K562 (cell line): ENCODE measurements around the gene CNTN5. TPM values are rescaled to one million over a fixed set of nuclear protein-coding genes. Genes with fewer than 3 reads are reported as not detected.

ENCODE experiments used
- ATAC-seq: fragments of 200-7000 bp; cut with Tn5 transposase; 3 replicates; pipeline ENCODE4 v1.9.1; 2020; ENCODE audit warnings: moderate library complexity
- BruUV-seq: library from RNA; stranded (reverse); fragments of 400-500 nt; replicated peaks from 2 replicates; lab custom pipeline; 2021; lab: Mats Ljungman, UMichigan
- CTCF ChIA-PET: fragments of 300-600 bp; formaldehyde crosslinking; extraction: SDS; loops from one replicate; lab custom pipeline; 2021; ENCODE audit warnings: low intra/inter-chr PET ratio; lab: Yijun Ruan, JAX
- POLR2A ChIA-PET: fragments of 300-600, 350-650 bp; sonication (Branson Sonifier 250); formaldehyde crosslinking; extraction: SDS; loops from one replicate; lab custom pipeline; 2021; ENCODE audit warnings: antibody characterized with exemption, inconsistent platforms; lab: Yijun Ruan, JAX
- DNase-seq, 4 experiments: peaks; one replicate each; pipeline versions ENCODE4 v3.0.0 to v3.0.0-alpha.2; 2011 to 2018; ENCODE audit warnings: low spot score in 3 of 4, mixed read lengths in 3 of 4; ENCODE audit errors: extremely low read depth in 1 of 4
- FAIRE-seq: peaks from 2 replicates; lab custom pipeline; 2011; peaks lifted over from hg19 to GRCh38; lab: Jason Lieb, UNC
- H2AFZ ChIP-seq: 2 replicates; pipeline ENCODE4 v1.6.0; 2011; ENCODE audit warnings: low read depth, low read length, control low read depth, inconsistent platforms
- H3K27ac ChIP-seq: fragments of 200-600 bp; 3 replicates; pipeline ENCODE4 v1.8.0; 2011; ENCODE audit warnings: low read depth, mild to moderate bottlenecking, control low read depth, inconsistent platforms, low read length, moderate library complexity, mixed read lengths; ENCODE audit errors: extremely low read depth
- H3K27me3 ChIP-seq, 2 experiments: fragments of 300-600 bp in 1 of 2; 2 replicates in 1 of 2; 3 replicates in 1 of 2; pipeline versions ENCODE4 v1.6.0 to v1.8.0; 2011; ENCODE audit warnings: inconsistent platforms in 2 of 2, low read length in 2 of 2, mild to moderate bottlenecking in 1 of 2, mixed read lengths in 1 of 2, moderate library complexity in 1 of 2; ENCODE audit not compliant: control insufficient read depth in 2 of 2, insufficient read depth in 2 of 2
- H3K36me3 ChIP-seq: fragments of 300-600 bp; 3 replicates; pipeline ENCODE4 v1.8.0; 2011; ENCODE audit warnings: mild to moderate bottlenecking, low read length, inconsistent platforms; ENCODE audit not compliant: control insufficient read depth, insufficient read depth
- H3K4me1 ChIP-seq, 2 experiments: fragments of 200-600 bp in 1 of 2; replicated peaks in 1 of 2; 2 replicates in 1 of 2; 3 replicates in 1 of 2; pipeline versions ENCODE4 v1.5.1 to v1.8.0; 2011; ENCODE audit warnings: inconsistent platforms in 2 of 2, low read length in 2 of 2, mild to moderate bottlenecking in 1 of 2, mixed read lengths in 1 of 2, moderate library complexity in 1 of 2; ENCODE audit not compliant: control insufficient read depth in 2 of 2, insufficient read depth in 2 of 2
- H3K4me2 ChIP-seq: 2 replicates; pipeline ENCODE4 v1.6.1; 2011; ENCODE audit warnings: low read length, control low read depth, inconsistent platforms, mixed read lengths; ENCODE audit not compliant: insufficient read depth
- H3K4me3 ChIP-seq: fragments of 200-600 bp; sonication (generic), shearing (Covaris generic); 2 replicates; pipeline ENCODE4 v1.5.1; 2016; ENCODE audit warnings: control low read depth, inconsistent platforms
- H3K79me2 ChIP-seq: fragments of 200-600 bp; 3 replicates; pipeline ENCODE4 v1.8.0; 2011; ENCODE audit warnings: low read length, inconsistent platforms; ENCODE audit not compliant: control insufficient read depth, insufficient read depth
- H3K9ac ChIP-seq, 2 experiments: 2 replicates each; pipeline versions ENCODE4 v1.6.0 to v1.6.1; 2011; ENCODE audit warnings: low read depth in 2 of 2, low read length in 2 of 2, control low read depth in 1 of 2, inconsistent platforms in 1 of 2, mild to moderate bottlenecking in 1 of 2, mixed read lengths in 1 of 2; ENCODE audit not compliant: insufficient read depth in 1 of 2
- H3K9me1 ChIP-seq: one replicate; pipeline ENCODE4 v1.6.0; 2011; ENCODE audit warnings: inconsistent platforms, mild to moderate bottlenecking, low read length, moderate library complexity; ENCODE audit not compliant: control insufficient read depth, insufficient read depth
- H3K9me3 ChIP-seq: replicated peaks from 2 replicates; pipeline ENCODE4 v1.5.1; 2011; ENCODE audit warnings: low read depth, low read length, inconsistent platforms; ENCODE audit not compliant: control insufficient read depth, insufficient read depth
- H4K20me1 ChIP-seq: replicated peaks from 2 replicates; pipeline ENCODE4 v1.6.1; 2011; ENCODE audit warnings: low read length, inconsistent platforms, mixed read lengths; ENCODE audit not compliant: control insufficient read depth, insufficient read depth
- HNRNPK ChIP-seq: fragments of 200-400 bp; formaldehyde crosslinking; IDR thresholded peaks from one replicate; pipeline ENCODE4 v1.6.1; 2018; ENCODE audit warnings: mild to moderate bottlenecking, low read depth, low read length; ENCODE audit not compliant: poor library complexity, severe bottlenecking
- NCOA1 ChIP-seq: fragments of 450-650 bp; IDR thresholded peaks from 2 replicates; pipeline ENCODE4 v1.6.1; 2016; ENCODE audit warnings: low read depth
- NUFIP1 ChIP-seq: fragments of 450-650 bp; IDR thresholded peaks from 2 replicates; pipeline ENCODE4 v1.6.1; 2018; ENCODE audit not compliant: partially characterized antibody
- RBM17 ChIP-seq: fragments of 200-400 bp; formaldehyde crosslinking; IDR thresholded peaks from 2 replicates; pipeline ENCODE4 v1.6.1; 2017; ENCODE audit warnings: low read depth, mild to moderate bottlenecking, low read length, borderline replicate concordance
- SMARCB1 ChIP-seq: IDR thresholded peaks from 2 replicates; pipeline ENCODE4 v1.6.1; 2011; ENCODE audit warnings: improper control_type of control experiment, low read depth; ENCODE audit not compliant: insufficient read length
- WGBS: fragments of 100-300 bp; shearing (Covaris generic); methylation state at CpG from one replicate; pipeline ENCODE4 v1.1.6; 2016; ENCODE audit warnings: low coverage, mixed read lengths; ENCODE audit not compliant: insufficient coverage; ENCODE audit errors: missing lambda C conversion rate; 5-methylcytosine and 5-hydroxymethylcytosine counted together
- in situ Hi-C: fragments of 300-500 bp; cut with MboI; formaldehyde crosslinking; loops from 4 replicates; pipeline ENCODE4 v1.15.0; 2018; ENCODE audit warnings: inconsistent platforms, mixed read lengths
- intact Hi-C: fragments of 100-400 bp; cut with micrococcal nuclease; formaldehyde crosslinking; loops from 2 replicates; pipeline ENCODE4 v1.14.2; 2022
- polyA plus RNA-seq, 8 experiments: library from polyadenylated mRNA; depleted of rRNA in 4 of 8; stranded (reverse) in 5 of 8; unstranded in 3 of 8; fragments of >200 nt; fragmentation: Nextera tagmentation in 2 of 8; fragmentation: Illumina TruSeq in 1 of 8; extraction: Ambion mirVana in 2 of 8; extraction: Trizol in 1 of 8; gene quantifications; 2 replicates each; pipeline versions ENCODE4 v1.2.1 to v1.2.3, GENCODE V29; 2011 to 2014; ENCODE audit warnings: inconsistent platforms in 1 of 8, missing spikeins in 1 of 8
- total RNA-seq, 7 experiments: library from RNA; depleted of rRNA in 6 of 7; stranded (reverse); fragments of >200 nt in 6 of 7; fragmentation: Illumina TruSeq in 2 of 7; extraction: Trizol in 2 of 7; gene quantifications; 2 replicates each; pipeline versions ENCODE4 v1.2.1 to v1.2.3, GENCODE V29; 2011 to 2021; ENCODE audit warnings: low replicate concordance in 1 of 7
- TF ChIP-seq, protein P1 (sequence below): fragments of 450-650 bp; IDR thresholded peaks from 2 replicates; pipeline ENCODE4 v1.6.1; 2016; ENCODE audit warnings: low read depth, mild to moderate bottlenecking, moderate library complexity
- TF ChIP-seq, protein P2 (sequence below), 2 experiments: fragments of 450-650 bp in 1 of 2; IDR thresholded peaks; 2 replicates each; pipeline ENCODE4 v1.6.1; 2011 to 2017; ENCODE audit warnings: low read depth in 2 of 2, antibody characterized with exemption in 1 of 2, borderline replicate concordance in 1 of 2, low read length in 1 of 2, mild to moderate bottlenecking in 1 of 2, mixed read lengths in 1 of 2; ENCODE audit not compliant: control insufficient read depth in 1 of 2

CNTN5 gene
- total and polyA plus RNA-seq, 9 of the 15 experiments (the other 6 are each of a cell fraction or from before 2014, with no cell fraction given), result 0.03 TPM; not detected in 8

DNA sequence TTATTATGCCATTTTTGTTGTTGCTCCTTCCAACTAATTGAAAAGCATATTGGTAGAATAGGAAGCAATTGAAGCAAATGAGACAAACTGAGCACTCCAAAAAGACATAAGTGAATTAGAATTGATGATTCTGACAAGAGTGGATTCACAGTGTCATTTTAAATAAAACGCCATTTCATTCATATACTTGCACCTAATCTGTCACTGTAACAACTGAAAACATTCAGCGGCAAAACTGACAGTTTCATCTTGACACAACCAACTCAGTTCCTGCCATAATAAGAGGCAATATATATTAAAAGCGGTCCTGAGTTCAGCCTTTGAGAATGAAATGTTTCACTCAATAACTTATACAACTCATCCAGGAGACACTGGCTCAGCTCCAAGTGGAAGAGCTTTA lies 306.8 kb downstream of the CNTN5 start (continued):
- no peak for TF ChIP-seq HNRNPK
- TF ChIP-seq, all 486 proteins: peak for 0

DNA sequence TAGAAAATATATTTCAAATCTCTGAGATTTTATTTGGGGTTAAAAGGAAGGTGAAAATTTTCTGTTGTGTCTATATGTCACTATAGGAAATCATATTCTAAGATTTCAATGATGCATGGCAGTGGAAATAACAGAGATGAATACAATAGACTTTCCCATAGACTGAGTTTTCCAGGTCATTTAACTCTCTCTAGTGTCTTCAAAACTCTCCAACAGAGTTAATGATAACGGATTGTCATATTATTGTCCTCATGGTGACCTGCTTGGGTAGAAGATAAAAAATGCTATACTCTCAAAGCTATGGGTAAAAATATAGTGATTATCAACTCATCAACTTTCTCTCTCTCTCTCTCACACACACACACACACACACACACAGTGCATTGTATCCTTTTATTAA lies 312.9 kb downstream of the CNTN5 start:
- H3K36me3 ChIP-seq, result no peaks in the 10 kb centered on the region
- no peaks in the 10 kb centered on the region for H3K9me1 ChIP-seq
- POLR2A ChIA-PET, result no interaction called here
- H3K4me3 ChIP-seq, result no peak overlapping the region
- DNase-seq (no peak), FAIRE-seq (no peak), ATAC-seq (no peak)
- H2AFZ ChIP-seq, result no peak overlapping the region
- in situ Hi-C loops, result no loop called here
- CTCF ChIA-PET, result no interaction called here
- no peak overlapping the region for H3K4me2 ChIP-seq
- H3K4me1 ChIP-seq, result no peaks in the 10 kb centered on the region
- no TSS peak for BruUV-seq
- H4K20me1 ChIP-seq, result no peaks in the 10 kb centered on the region
- H3K79me2 ChIP-seq, result no peaks in the 10 kb centered on the region
- H3K27ac ChIP-seq, result no peak overlapping the region
- H3K9ac ChIP-seq, result no peak overlapping the region
- intact Hi-C loops, result no loop called here
- no peaks in the 10 kb centered on the region for H3K27me3 ChIP-seq
- TF ChIP-seq, protein P1, sequence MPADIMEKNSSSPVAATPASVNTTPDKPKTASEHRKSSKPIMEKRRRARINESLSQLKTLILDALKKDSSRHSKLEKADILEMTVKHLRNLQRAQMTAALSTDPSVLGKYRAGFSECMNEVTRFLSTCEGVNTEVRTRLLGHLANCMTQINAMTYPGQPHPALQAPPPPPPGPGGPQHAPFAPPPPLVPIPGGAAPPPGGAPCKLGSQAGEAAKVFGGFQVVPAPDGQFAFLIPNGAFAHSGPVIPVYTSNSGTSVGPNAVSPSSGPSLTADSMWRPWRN, result no peak
- no peak for TF ChIP-seq SMARCB1
- TF ChIP-seq, protein P2, sequence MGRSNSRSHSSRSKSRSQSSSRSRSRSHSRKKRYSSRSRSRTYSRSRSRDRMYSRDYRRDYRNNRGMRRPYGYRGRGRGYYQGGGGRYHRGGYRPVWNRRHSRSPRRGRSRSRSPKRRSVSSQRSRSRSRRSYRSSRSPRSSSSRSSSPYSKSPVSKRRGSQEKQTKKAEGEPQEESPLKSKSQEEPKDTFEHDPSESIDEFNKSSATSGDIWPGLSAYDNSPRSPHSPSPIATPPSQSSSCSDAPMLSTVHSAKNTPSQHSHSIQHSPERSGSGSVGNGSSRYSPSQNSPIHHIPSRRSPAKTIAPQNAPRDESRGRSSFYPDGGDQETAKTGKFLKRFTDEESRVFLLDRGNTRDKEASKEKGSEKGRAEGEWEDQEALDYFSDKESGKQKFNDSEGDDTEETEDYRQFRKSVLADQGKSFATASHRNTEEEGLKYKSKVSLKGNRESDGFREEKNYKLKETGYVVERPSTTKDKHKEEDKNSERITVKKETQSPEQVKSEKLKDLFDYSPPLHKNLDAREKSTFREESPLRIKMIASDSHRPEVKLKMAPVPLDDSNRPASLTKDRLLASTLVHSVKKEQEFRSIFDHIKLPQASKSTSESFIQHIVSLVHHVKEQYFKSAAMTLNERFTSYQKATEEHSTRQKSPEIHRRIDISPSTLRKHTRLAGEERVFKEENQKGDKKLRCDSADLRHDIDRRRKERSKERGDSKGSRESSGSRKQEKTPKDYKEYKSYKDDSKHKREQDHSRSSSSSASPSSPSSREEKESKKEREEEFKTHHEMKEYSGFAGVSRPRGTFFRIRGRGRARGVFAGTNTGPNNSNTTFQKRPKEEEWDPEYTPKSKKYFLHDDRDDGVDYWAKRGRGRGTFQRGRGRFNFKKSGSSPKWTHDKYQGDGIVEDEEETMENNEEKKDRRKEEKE (IDR thresholded peaks at IDR 0.05; ENCODE audit: borderline replicate concordance in 1 of 2, control insufficient read depth in 1 of 2, low read depth in 2 of 2, low read length in 1 of 2), result no peak
- no peak for TF ChIP-seq RBM17
- no peak for TF ChIP-seq NCOA1
- TF ChIP-seq NUFIP1, result no peak
- 0% methylated on average over 1 of the region's 1 CpG for WGBS
- H3K9me3 ChIP-seq, result no peaks in the 10 kb centered on the region; the same call in 1 of the 2 replicates
